ENCODE data around the gene IQSEC1.

The IQSEC1 gene

GRCh38 chr3:13071695-13072094 lies 1.5 kb downstream of the IQSEC1 start:
- DNase-seq, result no peak
- intact Hi-C loops (cut with DNase I), result no loop called here

DNA sequence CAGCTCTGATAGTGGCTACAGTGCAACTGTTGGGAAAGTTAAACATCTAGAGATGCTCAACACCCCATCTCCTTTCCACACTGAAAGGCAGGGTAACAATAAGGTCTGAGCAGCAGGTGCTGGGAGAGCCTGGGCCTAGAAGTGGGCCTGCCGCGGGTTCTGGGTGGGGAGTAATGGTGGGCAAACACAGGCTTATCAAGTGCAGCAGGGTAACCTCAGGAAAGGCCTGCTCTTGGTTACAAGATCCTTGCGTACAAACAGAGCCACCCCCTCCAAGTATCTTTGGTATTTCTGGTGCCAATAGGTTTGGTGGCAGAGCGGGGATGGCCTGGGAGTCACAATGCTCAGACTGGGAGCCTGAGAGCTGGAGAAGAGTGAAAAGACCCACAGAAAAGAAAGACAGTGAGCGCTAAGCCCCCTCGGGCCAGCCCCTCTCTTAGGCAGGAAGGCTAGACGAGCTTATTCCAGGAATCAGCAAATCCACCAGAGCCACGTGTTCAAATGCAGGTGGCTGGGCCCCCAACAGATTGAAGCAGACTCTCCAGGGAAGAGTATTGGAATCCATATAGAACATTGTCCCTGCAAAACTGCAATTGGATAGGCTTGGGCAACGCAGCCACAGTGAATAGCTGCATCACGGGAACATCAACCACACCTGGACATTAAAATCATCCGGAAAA lies 2.7 kb downstream of the IQSEC1 start:
- intact Hi-C loops (cut with DNase I), result no loop called here

DNA sequence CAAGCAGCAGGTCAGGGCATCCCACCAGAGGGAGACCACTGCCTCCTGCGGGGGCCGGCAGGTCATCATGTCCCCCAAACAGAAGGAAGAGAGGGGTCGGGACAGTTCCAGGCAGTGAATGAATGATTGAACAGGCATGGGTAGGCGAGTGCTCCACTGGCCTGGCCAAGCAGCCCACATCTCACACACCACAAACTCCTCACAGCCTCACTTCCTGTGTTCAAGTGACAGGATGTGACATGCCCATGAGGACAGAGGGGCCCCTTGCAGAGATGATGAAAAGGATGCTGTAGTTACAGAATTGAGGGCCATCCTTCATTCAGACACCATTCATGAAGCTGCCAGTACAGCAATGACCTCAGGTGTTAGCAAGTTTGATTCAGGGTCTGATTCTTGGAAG lies 3.7 kb downstream of the IQSEC1 start:
- intact Hi-C loops (cut with DNase I), result no loop called here
- no peak for DNase-seq

More for the DNA sequence above, 2.7 kb downstream of the IQSEC1 start:
- no peak for DNase-seq

DNA sequence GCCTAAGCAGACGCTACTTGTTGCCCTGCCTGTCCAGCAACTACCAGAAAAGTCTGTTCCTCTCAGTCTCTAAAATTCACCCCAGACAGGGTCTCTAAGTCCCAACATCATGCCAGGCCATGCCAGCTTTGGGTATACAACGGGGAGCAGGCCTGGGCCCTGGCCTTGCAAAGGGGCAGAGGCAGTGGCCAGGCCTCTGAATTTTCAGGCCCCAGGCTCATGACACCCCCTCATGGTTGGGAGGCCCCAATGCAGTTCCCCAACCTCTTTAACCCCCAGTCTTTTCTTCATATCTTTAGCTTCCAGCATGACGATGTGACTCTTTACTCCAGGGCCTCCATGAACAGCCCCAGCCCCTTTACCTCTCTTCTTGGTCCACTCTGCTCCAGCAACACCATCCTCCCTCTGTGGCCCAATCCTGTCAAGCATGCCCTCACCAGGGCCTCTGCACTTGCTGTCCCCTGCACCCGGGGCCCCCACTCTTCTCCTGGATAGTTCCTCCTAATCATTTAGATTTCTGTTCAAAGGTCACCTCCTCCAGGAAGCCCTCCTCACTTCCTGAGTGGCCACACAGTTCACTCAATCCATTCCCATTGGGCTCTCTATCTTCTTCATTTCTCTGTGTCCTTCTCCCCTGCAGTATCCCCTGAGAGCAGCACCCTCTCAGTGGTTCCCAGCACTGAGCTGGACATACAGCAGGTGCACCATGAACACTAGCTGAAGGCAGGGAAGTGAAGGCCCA lies 4.8 kb downstream of the IQSEC1 start:
- intact Hi-C loops (cut with DNase I), result no loop called here
- no peak for DNase-seq

DNA sequence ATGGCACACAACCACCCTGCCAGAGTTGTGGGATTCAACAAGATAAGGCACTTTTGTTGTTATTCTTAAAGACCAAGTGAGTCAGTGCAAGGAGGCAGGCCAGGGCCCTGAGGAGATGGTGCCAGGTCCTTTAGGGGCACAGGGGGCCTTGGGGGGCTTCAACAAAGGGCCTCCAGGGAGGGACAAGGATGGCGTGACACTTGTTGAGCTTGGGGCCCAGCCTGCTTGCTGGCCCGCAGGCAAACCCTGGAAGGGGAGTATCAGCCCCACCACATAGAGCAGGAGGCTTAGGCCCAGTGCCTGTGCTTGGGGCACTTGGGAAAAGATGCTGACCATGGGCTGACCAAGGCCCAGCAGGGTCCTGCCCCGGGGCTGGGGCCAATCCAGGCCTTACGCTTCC lies 5.5 kb downstream of the IQSEC1 start:
- intact Hi-C loops (cut with DNase I), result no loop called here

DNA sequence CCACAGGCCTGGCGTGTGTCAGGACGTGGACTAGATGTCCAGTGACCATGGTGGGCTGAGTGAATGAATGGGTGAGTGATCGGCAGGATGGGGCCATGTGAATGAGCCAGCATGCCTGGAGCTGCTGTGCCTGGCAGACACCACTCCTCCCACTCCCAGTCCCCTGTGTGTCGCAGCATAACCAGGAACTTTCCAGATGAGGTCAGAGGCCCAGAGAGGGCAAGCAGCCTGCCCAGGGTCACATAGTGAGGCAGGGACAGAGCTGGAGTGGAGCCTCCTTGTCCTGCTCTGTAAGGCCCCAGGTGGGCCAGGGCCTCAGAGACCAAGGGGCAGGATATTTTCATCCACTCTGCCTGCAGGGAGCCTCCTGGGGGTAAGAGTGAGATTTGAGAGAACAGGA lies 6.4 kb downstream of the IQSEC1 start:
- intact Hi-C loops (cut with DNase I), result no loop called here
- DNase-seq, result no peak

More for the DNA sequence above, 5.5 kb downstream of the IQSEC1 start:
- DNase-seq, result no peak

GRCh38 chr3:13066236-13066635 lies 7.0 kb downstream of the IQSEC1 start:
- intact Hi-C loops (cut with DNase I), result no loop called here
- no peak for DNase-seq

DNA sequence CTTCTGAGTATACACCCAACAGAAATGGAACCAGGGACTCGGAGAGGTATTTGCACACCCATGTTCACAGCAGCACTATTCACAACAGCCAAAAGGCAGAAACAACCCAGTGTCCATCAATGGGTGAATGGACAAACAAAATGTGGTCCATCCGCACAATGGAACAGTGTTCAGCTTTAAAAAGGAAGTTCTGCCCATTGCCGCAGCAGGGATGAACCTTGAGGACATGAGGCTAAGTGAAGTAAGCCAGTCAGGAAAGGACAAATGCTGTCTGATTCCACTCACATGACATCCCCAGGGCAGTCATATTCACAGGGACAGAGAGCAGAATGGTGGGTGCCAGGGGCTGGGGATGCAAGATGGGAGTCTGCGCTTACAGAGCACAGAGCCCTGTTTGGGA lies 7.5 kb downstream of the IQSEC1 start:
- intact Hi-C loops (cut with DNase I), result no loop called here
- DNase-seq, result no peak

- intact Hi-C loops (cut with DNase I), result no loop called here
- DNase-seq, result no peak
These were observed 8.3 kb downstream of the IQSEC1 start for GRCh38 chr3:13064964-13065363.

GRCh38 chr3:13064159-13064868 lies 8.9 kb downstream of the IQSEC1 start:
- intact Hi-C loops (cut with DNase I), result no loop called here

GRCh38 chr3:13063225-13063624 lies 10.0 kb downstream of the IQSEC1 start:
- intact Hi-C loops (cut with DNase I), result no loop called here
- DNase-seq, result no peak

More at GRCh38 chr3:13064159-13064868, 8.9 kb downstream of the IQSEC1 start:
- no peak for DNase-seq

- intact Hi-C loops (cut with DNase I), result no loop called here
- peak in 1 of 10 donors; percentile 5 for DNase-seq
These were observed 10.6 kb downstream of the IQSEC1 start for GRCh38 chr3:13062647-13063046.

- DNase-seq, result peak in 2 of 10 donors; percentile 56 to 62
- intact Hi-C loops (cut with DNase I), result no loop called here
These were observed 12.8 kb downstream of the IQSEC1 start for GRCh38 chr3:13060341-13060910.

DNA sequence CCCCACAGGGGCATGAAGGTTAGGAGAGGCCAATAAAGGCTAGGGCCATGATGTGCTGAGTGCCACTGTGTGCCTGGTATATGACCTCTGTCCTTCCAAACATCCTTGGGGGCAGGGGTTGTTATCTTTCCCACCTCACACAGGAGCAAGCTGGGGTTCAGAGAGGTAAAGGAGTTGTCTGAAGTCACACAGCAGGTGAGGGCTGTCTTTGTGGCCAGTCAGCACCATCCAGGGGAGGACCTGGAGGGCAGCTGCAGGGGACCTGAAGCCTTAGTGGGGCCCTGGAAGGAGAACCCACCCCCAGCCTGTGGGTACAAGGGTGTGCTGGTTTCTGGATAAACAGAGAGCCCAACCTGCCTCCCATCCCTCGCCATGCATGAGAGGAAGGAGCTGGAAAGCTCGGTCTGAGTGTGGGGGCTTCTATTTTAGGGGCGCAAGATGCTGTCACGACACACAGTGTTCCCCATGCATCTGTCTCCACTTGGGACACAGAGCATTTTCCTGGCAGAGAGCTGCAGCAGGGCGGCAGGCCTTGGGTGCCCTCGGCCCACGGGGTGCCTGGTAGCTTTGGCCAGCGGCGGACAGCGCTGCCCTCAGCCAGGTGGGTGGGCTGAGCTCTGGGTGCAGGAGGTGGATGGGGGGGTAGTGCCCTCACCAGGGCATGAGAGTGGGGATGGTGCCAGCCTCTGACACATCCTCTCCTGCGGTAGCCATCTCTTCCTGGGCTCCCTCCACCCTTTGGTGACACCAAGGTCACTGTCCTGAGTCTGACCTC lies 14.7 kb downstream of the IQSEC1 start:
- intact Hi-C loops (cut with DNase I), result no loop called here

GRCh38 chr3:13057282-13058040 lies 15.8 kb downstream of the IQSEC1 start:
- peak in 3 of 10 donors; percentile 44 to 80 (median 72) for DNase-seq
- intact Hi-C loops (cut with DNase I), result no loop called here

More for the DNA sequence above, 14.7 kb downstream of the IQSEC1 start:
- DNase-seq, result peak in 2 of 10 donors; percentile 55 to 71

- peak in 2 of 10 donors; percentile 48 to 59 for DNase-seq
- intact Hi-C loops (cut with DNase I), result no loop called here
These were observed 17.6 kb downstream of the IQSEC1 start for GRCh38 chr3:13055634-13056033.

- DNase-seq, result peak in 3 of 10 donors; percentile 51 to 91 (median 85)
- intact Hi-C loops (cut with DNase I), result no loop called here
These were observed 18.6 kb downstream of the IQSEC1 start for GRCh38 chr3:13054341-13055285.

- DNase-seq, result peak in 6 of 10 donors; percentile 44 to 91 (median 80)
- intact Hi-C loops (cut with DNase I), result no loop called here
These were observed 19.3 kb downstream of the IQSEC1 start for GRCh38 chr3:13053893-13054292.
